ENCODE results near the gene WIPF3. TPM values are rescaled to one million over a fixed set of nuclear protein-coding genes. Genes with fewer than 3 reads are reported as not detected.

The WIPF3 gene
- total and polyA plus RNA-seq, 8 donors = 1.2 to 11.2 (median 4.0) TPM; not detected in 1

GRCh38 chr7:29795696-29796580, 10.4 kb upstream of the WIPF3 start:
- no peak for DNase-seq
- Histone ChIP-seq H3K27ac (no peak overlapping the region), H3K36me3 (no peaks in the 10 kb centered on the region), H3K27me3 (no peaks in the 10 kb centered on the region), H3K4me1 (no peaks in the 10 kb centered on the region), H3K4me3 (no peak overlapping the region), H3K9me3 (no peaks in the 10 kb centered on the region)
- intact Hi-C loops (cut with DNase I; ENCODE audit: low total_unique reads) = no loop called here
- 45 to 58% (median 52%) methylated on average over 2 of the region's 2 CpGs for WGBS, 5 donors
- no peak for TF ChIP-seq POLR2A (IDR thresholded peaks at IDR 0.05)
- TF ChIP-seq, protein P1, sequence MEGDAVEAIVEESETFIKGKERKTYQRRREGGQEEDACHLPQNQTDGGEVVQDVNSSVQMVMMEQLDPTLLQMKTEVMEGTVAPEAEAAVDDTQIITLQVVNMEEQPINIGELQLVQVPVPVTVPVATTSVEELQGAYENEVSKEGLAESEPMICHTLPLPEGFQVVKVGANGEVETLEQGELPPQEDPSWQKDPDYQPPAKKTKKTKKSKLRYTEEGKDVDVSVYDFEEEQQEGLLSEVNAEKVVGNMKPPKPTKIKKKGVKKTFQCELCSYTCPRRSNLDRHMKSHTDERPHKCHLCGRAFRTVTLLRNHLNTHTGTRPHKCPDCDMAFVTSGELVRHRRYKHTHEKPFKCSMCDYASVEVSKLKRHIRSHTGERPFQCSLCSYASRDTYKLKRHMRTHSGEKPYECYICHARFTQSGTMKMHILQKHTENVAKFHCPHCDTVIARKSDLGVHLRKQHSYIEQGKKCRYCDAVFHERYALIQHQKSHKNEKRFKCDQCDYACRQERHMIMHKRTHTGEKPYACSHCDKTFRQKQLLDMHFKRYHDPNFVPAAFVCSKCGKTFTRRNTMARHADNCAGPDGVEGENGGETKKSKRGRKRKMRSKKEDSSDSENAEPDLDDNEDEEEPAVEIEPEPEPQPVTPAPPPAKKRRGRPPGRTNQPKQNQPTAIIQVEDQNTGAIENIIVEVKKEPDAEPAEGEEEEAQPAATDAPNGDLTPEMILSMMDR (IDR thresholded peaks at IDR 0.05) = no peak
- TF ChIP-seq EP300 (IDR thresholded peaks at IDR 0.05) = no peak
- TF ChIP-seq POLR2AphosphoS5 (IDR thresholded peaks at IDR 0.05) = no peak

DNA sequence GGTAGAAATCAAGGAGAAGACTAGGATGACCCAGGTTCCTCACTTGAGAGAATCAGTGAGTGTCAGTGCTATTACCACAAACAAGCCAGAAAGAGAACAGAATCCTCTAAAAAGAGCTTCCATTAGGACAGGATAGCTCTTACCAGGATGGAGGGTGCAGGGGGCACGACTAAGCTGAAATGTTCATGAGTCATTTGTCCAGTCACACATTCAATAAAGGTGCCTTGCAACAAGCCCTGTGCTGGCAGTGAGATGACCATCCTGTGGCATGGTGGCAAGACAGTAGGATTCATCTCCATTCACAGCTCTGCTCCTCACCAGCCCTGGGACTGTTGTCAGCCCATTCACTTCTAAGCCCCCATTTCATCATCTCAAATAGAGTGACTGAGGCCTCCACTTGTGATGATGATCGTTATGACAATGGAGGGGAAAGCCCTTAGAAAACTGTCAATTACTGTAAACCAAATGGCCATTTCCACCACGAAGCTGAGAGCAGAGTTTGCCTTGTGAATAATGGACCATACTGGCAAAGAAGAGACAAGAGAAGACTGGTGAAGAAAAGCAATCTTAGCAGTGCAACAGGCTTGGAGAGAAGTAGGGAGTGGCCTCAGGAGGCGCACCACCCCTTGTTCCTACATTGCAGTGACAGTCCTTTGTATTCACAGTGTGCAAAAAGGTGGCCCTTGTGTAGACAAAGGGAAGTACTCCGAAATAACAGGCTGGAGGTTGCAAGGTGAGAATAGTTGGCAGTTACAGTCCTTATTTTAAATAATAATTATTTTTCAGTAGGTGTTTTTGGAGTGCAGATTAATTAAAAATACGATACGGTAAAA, 9.0 kb upstream of the WIPF3 start:
- peak in 1 of 2 donors; percentile 53 for DNase-seq
- 67 to 80% (median 73%) methylated on average over 7 of the region's 7 CpGs for WGBS, 5 donors

GRCh38 chr7:29798422-29798821, 7.9 kb upstream of the WIPF3 start:
- H3K36me3 ChIP-seq = no peaks in the 10 kb centered on the region
- H3K9me3 ChIP-seq = no peaks in the 10 kb centered on the region
- TF ChIP-seq POLR2A (IDR thresholded peaks at IDR 0.05) = no peak
- no peak for TF ChIP-seq EP300 (IDR thresholded peaks at IDR 0.05)
- TF ChIP-seq POLR2AphosphoS5 (IDR thresholded peaks at IDR 0.05) = no peak
- TF ChIP-seq, protein P1 (IDR thresholded peaks at IDR 0.05) = no peak
- H3K4me1 ChIP-seq = no peaks in the 10 kb centered on the region
- no peak for DNase-seq
- intact Hi-C loops (cut with DNase I; ENCODE audit: low total_unique reads) = no loop called here
- 62 to 72% (median 66%) methylated on average over 5 of the region's 5 CpGs for WGBS, 5 donors
- no peaks in the 10 kb centered on the region for H3K27me3 ChIP-seq
- H3K4me3 ChIP-seq = no peak overlapping the region
- H3K27ac ChIP-seq = no peak overlapping the region

More for the DNA sequence above, 9.0 kb upstream of the WIPF3 start:
- Histone ChIP-seq H3K4me3 (no peak overlapping the region), H3K4me1 (no peaks in the 10 kb centered on the region), H3K27ac (no peak overlapping the region), H3K27me3 (no peaks in the 10 kb centered on the region), H3K36me3 (no peaks in the 10 kb centered on the region), H3K9me3 (no peaks in the 10 kb centered on the region)
- no peak for TF ChIP-seq POLR2A (IDR thresholded peaks at IDR 0.05)
- intact Hi-C loops (cut with DNase I; ENCODE audit: low total_unique reads) = no loop called here

GRCh38 chr7:29801929-29802328, 4.4 kb upstream of the WIPF3 start:
- Histone ChIP-seq H3K4me3 (no peak overlapping the region), H3K4me1 (peaks cover 4 to 12% (median 7%) of the 10 kb centered on the region in 4 donors), H3K27ac (no peak overlapping the region), H3K27me3 (peaks cover 0 to 21% (median 12%) of the 10 kb centered on the region in 3 donors), H3K36me3 (no peaks in the 10 kb centered on the region), H3K9me3 (no peaks in the 10 kb centered on the region)
- WGBS, 5 donors = 58 to 70% (median 66%) methylated on average over 1 of the region's 1 CpG
- intact Hi-C loops (cut with DNase I; ENCODE audit: low total_unique reads) = no loop called here
- TF ChIP-seq POLR2A (IDR thresholded peaks at IDR 0.05) (no peak), EP300 (IDR thresholded peaks at IDR 0.05) (no peak), POLR2AphosphoS5 (IDR thresholded peaks at IDR 0.05) (no peak)
- TF ChIP-seq, protein P1 (IDR thresholded peaks at IDR 0.05) = no peak
- DNase-seq = no peak

Data from stomach (tissue), 9 donors.